Measurements from ENCODE around the gene SLC25A25. TPM values are rescaled to one million over a fixed set of nuclear protein-coding genes. Genes with fewer than 3 reads are reported as not detected.

SLC25A25 gene
- total RNA-seq, 3 donors from 2014 or later (not counting 1 experiment from before 2014, with no cell fraction given), result 16.8 to 19.1 (median 18.9) TPM

DNA sequence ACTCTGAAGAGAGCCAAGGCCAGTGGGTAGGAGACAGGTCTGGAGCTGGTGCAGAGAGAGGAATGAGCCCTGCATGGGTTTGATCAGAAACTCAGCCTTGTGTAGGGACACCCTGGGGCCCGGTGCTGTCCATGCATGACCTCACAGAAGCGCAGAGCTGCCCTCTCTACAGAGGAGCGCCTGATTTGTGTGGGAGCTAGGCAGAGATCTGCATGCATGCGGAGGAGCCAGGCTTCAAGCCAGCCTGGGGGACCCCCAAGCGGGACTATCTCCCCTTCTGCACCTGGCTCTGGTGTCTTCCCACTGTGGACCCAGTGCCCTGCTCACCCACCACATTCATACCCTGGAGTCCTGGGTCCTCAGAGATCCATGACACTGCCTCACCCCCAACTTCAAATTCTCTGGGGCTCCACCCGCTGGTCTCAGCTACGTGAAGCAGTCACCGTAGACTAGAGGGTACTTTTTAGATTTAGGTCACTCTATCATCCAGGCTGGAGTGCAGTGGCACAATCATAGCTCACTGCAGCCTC is 78.6 kb downstream of the SLC25A25 start:
- intact Hi-C loops (cut with micrococcal nuclease), result no loop called here
- DNase-seq (no peak), ATAC-seq (no peak)
- 93% methylated on average over 8 of the region's 8 CpGs for WGBS (ENCODE audit: insufficient coverage)
- Histone ChIP-seq H3K4me1 (ENCODE audit: control insufficient read depth, insufficient read depth, low read length) (no peaks in the 10 kb centered on the region), H3K9me3 (ENCODE audit: control insufficient read depth, insufficient read depth, low read length) (no peaks in the 10 kb centered on the region), H3K36me3 (ENCODE audit: control insufficient read depth, insufficient read depth, low read length) (no peaks in the 10 kb centered on the region), H3K27ac (ENCODE audit: low read length) (no peak overlapping the region), H3K27me3 (ENCODE audit: control insufficient read depth, insufficient read depth, low read length) (no peaks in the 10 kb centered on the region), H3K4me3 (ENCODE audit: low read length) (no peak overlapping the region)
- Mint-ChIP-seq H3K9me3 (no peaks in the 10 kb centered on the region), H3K36me3 (no peaks in the 10 kb centered on the region), H3K4me3 (no peak overlapping the region), H3K27me3 (ENCODE audit: low read depth in 2 of 2) (no peaks in the 10 kb centered on the region), H3K4me1 (peaks cover 0 to 6% of the 10 kb centered on the region in 2 donors), H3K27ac (no peak overlapping the region)
- TF ChIP-seq, protein P1, sequence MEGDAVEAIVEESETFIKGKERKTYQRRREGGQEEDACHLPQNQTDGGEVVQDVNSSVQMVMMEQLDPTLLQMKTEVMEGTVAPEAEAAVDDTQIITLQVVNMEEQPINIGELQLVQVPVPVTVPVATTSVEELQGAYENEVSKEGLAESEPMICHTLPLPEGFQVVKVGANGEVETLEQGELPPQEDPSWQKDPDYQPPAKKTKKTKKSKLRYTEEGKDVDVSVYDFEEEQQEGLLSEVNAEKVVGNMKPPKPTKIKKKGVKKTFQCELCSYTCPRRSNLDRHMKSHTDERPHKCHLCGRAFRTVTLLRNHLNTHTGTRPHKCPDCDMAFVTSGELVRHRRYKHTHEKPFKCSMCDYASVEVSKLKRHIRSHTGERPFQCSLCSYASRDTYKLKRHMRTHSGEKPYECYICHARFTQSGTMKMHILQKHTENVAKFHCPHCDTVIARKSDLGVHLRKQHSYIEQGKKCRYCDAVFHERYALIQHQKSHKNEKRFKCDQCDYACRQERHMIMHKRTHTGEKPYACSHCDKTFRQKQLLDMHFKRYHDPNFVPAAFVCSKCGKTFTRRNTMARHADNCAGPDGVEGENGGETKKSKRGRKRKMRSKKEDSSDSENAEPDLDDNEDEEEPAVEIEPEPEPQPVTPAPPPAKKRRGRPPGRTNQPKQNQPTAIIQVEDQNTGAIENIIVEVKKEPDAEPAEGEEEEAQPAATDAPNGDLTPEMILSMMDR (IDR thresholded peaks at IDR 0.05), result no peak

DNA sequence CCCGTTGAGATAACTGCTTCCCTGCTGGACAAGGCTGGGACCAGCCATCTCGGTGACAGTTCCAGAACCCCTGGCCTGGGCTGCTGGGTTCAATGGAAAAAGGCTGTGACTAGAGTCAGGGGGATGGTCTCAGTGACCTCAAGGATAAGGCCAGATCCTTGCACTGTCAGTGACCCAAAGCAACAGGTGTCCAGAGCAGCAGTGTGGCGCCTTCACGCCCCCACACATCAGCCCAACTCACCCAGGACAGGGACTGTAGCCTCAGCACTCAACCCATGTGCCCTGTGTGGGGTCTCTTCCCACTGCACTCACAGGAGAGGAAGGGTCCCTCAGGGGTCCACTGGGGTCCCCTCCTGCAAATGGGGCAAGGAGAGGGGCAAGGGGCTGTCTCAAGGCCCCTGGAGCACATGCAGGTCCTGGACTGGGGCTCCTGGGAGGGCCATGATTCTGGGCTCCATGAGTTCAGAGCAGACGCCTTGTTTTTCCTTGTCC is 80.5 kb downstream of the SLC25A25 start:
- no peak overlapping the region for H3K27ac ChIP-seq (ENCODE audit: low read length)
- H3K9me3 Mint-ChIP-seq, result no peaks in the 10 kb centered on the region
- H3K36me3 Mint-ChIP-seq, result no peaks in the 10 kb centered on the region
- no peak overlapping the region for H3K4me3 ChIP-seq (ENCODE audit: low read length)
- TF ChIP-seq, protein P1 (IDR thresholded peaks at IDR 0.05), result no peak
- no peaks in the 10 kb centered on the region for H3K27me3 ChIP-seq (ENCODE audit: control insufficient read depth, insufficient read depth, low read length)
- ATAC-seq (no peak), DNase-seq (no peak)
- H3K4me1 Mint-ChIP-seq, result peaks cover 0 to 6% of the 10 kb centered on the region in 2 donors
- 94% methylated on average over 5 of the region's 5 CpGs for WGBS (ENCODE audit: insufficient coverage)
- no peaks in the 10 kb centered on the region for H3K36me3 ChIP-seq (ENCODE audit: control insufficient read depth, insufficient read depth, low read length)
- H3K27ac Mint-ChIP-seq, result no peak overlapping the region
- intact Hi-C loops (cut with micrococcal nuclease), result no loop called here
- no peaks in the 10 kb centered on the region for H3K4me1 ChIP-seq (ENCODE audit: control insufficient read depth, insufficient read depth, low read length)
- H3K9me3 ChIP-seq (ENCODE audit: control insufficient read depth, insufficient read depth, low read length), result no peaks in the 10 kb centered on the region
- no peak overlapping the region for H3K4me3 Mint-ChIP-seq
- no peaks in the 10 kb centered on the region for H3K27me3 Mint-ChIP-seq (ENCODE audit: low read depth in 2 of 2)

DNA sequence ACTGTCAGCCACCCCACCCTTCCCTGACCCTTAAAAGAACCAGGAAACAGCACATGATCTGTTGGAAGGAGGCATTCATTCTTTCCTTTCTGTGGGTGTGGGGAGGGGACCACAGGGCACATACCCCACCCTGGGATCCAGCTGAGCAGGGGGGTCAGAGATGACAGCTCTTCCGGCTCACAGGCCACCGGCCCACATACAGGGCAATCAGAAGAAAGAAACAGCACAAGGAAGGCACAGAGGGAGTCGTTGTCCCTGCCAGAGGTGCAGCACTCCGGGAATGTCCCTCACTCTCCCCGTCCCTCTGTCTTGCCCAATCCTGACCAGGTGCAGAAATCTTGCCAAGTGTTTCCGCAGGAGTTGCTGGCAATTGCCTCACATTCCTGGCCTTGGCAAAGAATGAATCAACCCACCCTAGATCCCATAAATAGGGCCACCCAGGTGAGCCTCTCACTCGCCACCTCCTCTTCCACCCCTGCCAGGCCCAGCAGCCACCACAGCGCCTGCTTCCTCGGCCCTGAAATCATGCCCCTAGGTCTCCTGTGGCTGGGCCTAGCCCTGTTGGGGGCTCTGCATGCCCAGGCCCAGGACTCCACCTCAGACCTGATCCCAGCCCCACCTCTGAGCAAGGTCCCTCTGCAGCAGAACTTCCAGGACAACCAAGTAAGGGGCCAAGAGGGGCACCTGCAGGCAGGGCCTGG is 81.1 kb downstream of the SLC25A25 start, which contains the start of gene LCN2:
Gene LCN2 (plus strand): TSS at position 453 of the 701 bp plus-strand sequence. CDS start 73 bp downstream, at position 526.
- H3K4me1 ChIP-seq (ENCODE audit: control insufficient read depth, insufficient read depth, low read length), result no peaks in the 10 kb centered on the region
- Mint-ChIP-seq H3K9me3 (no peaks in the 10 kb centered on the region), H3K36me3 (no peaks in the 10 kb centered on the region), H3K4me3 (no peak within 1 kb of the TSS), H3K27me3 (ENCODE audit: low read depth in 2 of 2) (no peaks in the 10 kb centered on the region), H3K27ac (no peak within 1 kb of the TSS), H3K4me1 (peaks cover 0 to 6% of the 10 kb centered on the region in 2 donors)
- DNase-seq (no peak), ATAC-seq (no peak)
- H3K27me3 ChIP-seq (ENCODE audit: control insufficient read depth, insufficient read depth, low read length), result no peaks in the 10 kb centered on the region
- WGBS (ENCODE audit: insufficient coverage), result 89% methylated on average over 9 of the region's 9 CpGs
- TF ChIP-seq, protein P1 (IDR thresholded peaks at IDR 0.05), result no peak
- no peaks in the 10 kb centered on the region for H3K36me3 ChIP-seq (ENCODE audit: control insufficient read depth, insufficient read depth, low read length)
- intact Hi-C loops (cut with micrococcal nuclease), result no loop called here
- H3K27ac ChIP-seq (ENCODE audit: low read length), result no peak within 1 kb of the TSS
- no peak within 1 kb of the TSS for H3K4me3 ChIP-seq (ENCODE audit: low read length)
- H3K9me3 ChIP-seq (ENCODE audit: control insufficient read depth, insufficient read depth, low read length), result no peaks in the 10 kb centered on the region
